Prostate gland (tissue), 2 donors: ENCODE data around the gene CCSER1.

Source experiments
- POLR2A ChIP-seq: fragments of 450-650 bp; IDR thresholded peaks from one replicate; pipeline ENCODE4 v1.6.1; 2016; ENCODE audit warnings: antibody characterized with exemption, mild to moderate bottlenecking
- POLR2AphosphoS5 ChIP-seq: sonication (generic); formaldehyde crosslinking; IDR thresholded peaks from one replicate; pipeline ENCODE4 v1.6.1; 2017; ENCODE audit warnings: antibody characterized with exemption
- TF ChIP-seq, protein P1 (sequence below), 4 experiments: fragments of 200-600 bp in 2 of 4; fragments of 450-650 bp in 2 of 4; sonication (generic) in 2 of 4; IDR thresholded peaks; 1 replicate in 3 of 4; 2 replicates in 1 of 4; pipeline ENCODE4 v1.5.1; 2016 to 2019; ENCODE audit warnings: antibody characterized with exemption in 4 of 4, mild to moderate bottlenecking in 2 of 4, moderate library complexity in 2 of 4

GRCh38 chr4:90946945-90947344 lies 819.8 kb downstream of the CCSER1 start:
- TF ChIP-seq, protein P1, sequence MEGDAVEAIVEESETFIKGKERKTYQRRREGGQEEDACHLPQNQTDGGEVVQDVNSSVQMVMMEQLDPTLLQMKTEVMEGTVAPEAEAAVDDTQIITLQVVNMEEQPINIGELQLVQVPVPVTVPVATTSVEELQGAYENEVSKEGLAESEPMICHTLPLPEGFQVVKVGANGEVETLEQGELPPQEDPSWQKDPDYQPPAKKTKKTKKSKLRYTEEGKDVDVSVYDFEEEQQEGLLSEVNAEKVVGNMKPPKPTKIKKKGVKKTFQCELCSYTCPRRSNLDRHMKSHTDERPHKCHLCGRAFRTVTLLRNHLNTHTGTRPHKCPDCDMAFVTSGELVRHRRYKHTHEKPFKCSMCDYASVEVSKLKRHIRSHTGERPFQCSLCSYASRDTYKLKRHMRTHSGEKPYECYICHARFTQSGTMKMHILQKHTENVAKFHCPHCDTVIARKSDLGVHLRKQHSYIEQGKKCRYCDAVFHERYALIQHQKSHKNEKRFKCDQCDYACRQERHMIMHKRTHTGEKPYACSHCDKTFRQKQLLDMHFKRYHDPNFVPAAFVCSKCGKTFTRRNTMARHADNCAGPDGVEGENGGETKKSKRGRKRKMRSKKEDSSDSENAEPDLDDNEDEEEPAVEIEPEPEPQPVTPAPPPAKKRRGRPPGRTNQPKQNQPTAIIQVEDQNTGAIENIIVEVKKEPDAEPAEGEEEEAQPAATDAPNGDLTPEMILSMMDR (IDR thresholded peaks at IDR 0.05) = no peak
- TF ChIP-seq POLR2AphosphoS5 (no peak), POLR2A (no peak)
